ENCODE data around the gene CERK.

GRCh38 chr22:46635756-46636155 lies 102.3 kb downstream of the CERK start:
- TF ChIP-seq CTCF (IDR thresholded peaks at IDR 0.05; ENCODE audit: poor library complexity, severe bottlenecking) (no peak), TAF1 (IDR thresholded peaks at IDR 0.05; ENCODE audit: low read depth) (no peak), RAD21 (conservative IDR thresholded peaks at IDR 0.05) (no peak), POLR2AphosphoS5 (IDR thresholded peaks at IDR 0.05) (no peak), EP300 (conservative IDR thresholded peaks at IDR 0.05; ENCODE audit: poor library complexity, severe bottlenecking) (no peak), REST (IDR thresholded peaks at IDR 0.05; ENCODE audit: borderline replicate concordance) (no peak), SMC3 (conservative IDR thresholded peaks at IDR 0.05; ENCODE audit: poor library complexity) (no peak)
